Calu3 (cell line): ENCODE data around the gene SPR. TPM values are rescaled to one million over a fixed set of nuclear protein-coding genes. Genes with fewer than 3 reads are reported as not detected.

Experiments used
- BruUV-seq: library from RNA; stranded (reverse); fragments of 400-500 nt; replicated peaks from 2 replicates; lab custom pipeline; 2021; lab: Mats Ljungman, UMichigan
- CTCF ChIA-PET: fragments of 300-600 bp; sonication (Branson Sonifier 250); formaldehyde crosslinking; loops from one replicate; lab custom pipeline; 2022; ENCODE audit warnings: antibody characterized with exemption; lab: Charles Lee
- DNase-seq: peaks from one replicate; pipeline ENCODE4 v3.0.0; 2022
- H3K27ac Mint-ChIP-seq: one replicate; pipeline ENCODE4 v1.8.0; 2022; ENCODE audit warnings: mixed read lengths; ENCODE audit not compliant: unreplicated experiment
- H3K27me3 Mint-ChIP-seq: one replicate; pipeline ENCODE4 v1.8.0; 2022; ENCODE audit warnings: mixed read lengths; ENCODE audit not compliant: unreplicated experiment
- H3K36me3 Mint-ChIP-seq: one replicate; pipeline ENCODE4 v1.8.0; 2022; ENCODE audit warnings: mild to moderate bottlenecking, moderate library complexity, mixed read lengths; ENCODE audit not compliant: insufficient read depth, unreplicated experiment
- H3K4me1 Mint-ChIP-seq: one replicate; pipeline ENCODE4 v1.8.0; 2022; ENCODE audit warnings: mild to moderate bottlenecking, low read depth, mixed read lengths; ENCODE audit not compliant: unreplicated experiment
- H3K4me3 Mint-ChIP-seq: one replicate; pipeline ENCODE4 v1.8.0; 2022; ENCODE audit warnings: mild to moderate bottlenecking, low read depth, moderate library complexity, mixed read lengths; ENCODE audit not compliant: unreplicated experiment
- H3K9me3 Mint-ChIP-seq: one replicate; pipeline ENCODE4 v1.8.0; 2022; ENCODE audit warnings: low read depth, mixed read lengths; ENCODE audit not compliant: unreplicated experiment
- intact Hi-C: fragments of 100-400 bp; cut with micrococcal nuclease; formaldehyde crosslinking; loops from one replicate; pipeline ENCODE4 v1.10.0; 2022; ENCODE audit not compliant: unreplicated experiment
- total RNA-seq: library from RNA; stranded (reverse); gene quantifications from 2 replicates; pipeline ENCODE4 v1.2.3, GENCODE V29; 2022
- TF ChIP-seq, protein P1 (sequence below): fragments of 200-600 bp; IDR thresholded peaks from one replicate; pipeline ENCODE4 v1.8.0; 2022; ENCODE audit warnings: antibody characterized with exemption; ENCODE audit not compliant: unreplicated experiment

SPR gene
- total RNA-seq, 1 experiment from 2014 or later: 71.1 TPM

DNA sequence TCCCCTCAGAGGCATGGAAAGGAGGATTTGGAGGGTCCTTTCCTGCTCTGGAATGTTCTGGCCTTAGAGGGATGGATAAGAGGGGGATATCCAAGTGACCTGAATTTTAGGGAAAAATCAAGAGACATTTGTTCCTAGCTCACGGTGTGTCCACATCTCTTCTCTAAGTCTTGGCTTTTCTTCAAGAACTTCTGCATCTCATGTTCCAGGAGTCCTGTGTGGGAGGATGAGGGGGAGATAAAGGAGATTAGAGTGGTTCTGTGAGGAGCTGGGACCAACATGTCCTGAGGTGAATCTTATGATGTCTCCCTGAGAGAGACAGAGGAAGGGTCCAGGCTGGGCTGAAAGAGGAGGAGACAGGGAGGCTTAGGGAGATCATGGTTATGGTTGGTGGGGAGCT is 41.8 kb downstream of the SPR start:
- TF ChIP-seq, protein P1, sequence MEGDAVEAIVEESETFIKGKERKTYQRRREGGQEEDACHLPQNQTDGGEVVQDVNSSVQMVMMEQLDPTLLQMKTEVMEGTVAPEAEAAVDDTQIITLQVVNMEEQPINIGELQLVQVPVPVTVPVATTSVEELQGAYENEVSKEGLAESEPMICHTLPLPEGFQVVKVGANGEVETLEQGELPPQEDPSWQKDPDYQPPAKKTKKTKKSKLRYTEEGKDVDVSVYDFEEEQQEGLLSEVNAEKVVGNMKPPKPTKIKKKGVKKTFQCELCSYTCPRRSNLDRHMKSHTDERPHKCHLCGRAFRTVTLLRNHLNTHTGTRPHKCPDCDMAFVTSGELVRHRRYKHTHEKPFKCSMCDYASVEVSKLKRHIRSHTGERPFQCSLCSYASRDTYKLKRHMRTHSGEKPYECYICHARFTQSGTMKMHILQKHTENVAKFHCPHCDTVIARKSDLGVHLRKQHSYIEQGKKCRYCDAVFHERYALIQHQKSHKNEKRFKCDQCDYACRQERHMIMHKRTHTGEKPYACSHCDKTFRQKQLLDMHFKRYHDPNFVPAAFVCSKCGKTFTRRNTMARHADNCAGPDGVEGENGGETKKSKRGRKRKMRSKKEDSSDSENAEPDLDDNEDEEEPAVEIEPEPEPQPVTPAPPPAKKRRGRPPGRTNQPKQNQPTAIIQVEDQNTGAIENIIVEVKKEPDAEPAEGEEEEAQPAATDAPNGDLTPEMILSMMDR: no peak
- CTCF ChIA-PET: no interaction called here
- H3K4me1 Mint-ChIP-seq: no peaks in the 10 kb centered on the region
- H3K36me3 Mint-ChIP-seq: no peaks in the 10 kb centered on the region
- no TSS peak for BruUV-seq
- H3K27ac Mint-ChIP-seq: no peak overlapping the region
- H3K27me3 Mint-ChIP-seq: peaks cover 5% of the 10 kb centered on the region
- H3K9me3 Mint-ChIP-seq: no peaks in the 10 kb centered on the region
- no peak overlapping the region for H3K4me3 Mint-ChIP-seq
- intact Hi-C loops: no loop called here
- DNase-seq: no peak

DNA sequence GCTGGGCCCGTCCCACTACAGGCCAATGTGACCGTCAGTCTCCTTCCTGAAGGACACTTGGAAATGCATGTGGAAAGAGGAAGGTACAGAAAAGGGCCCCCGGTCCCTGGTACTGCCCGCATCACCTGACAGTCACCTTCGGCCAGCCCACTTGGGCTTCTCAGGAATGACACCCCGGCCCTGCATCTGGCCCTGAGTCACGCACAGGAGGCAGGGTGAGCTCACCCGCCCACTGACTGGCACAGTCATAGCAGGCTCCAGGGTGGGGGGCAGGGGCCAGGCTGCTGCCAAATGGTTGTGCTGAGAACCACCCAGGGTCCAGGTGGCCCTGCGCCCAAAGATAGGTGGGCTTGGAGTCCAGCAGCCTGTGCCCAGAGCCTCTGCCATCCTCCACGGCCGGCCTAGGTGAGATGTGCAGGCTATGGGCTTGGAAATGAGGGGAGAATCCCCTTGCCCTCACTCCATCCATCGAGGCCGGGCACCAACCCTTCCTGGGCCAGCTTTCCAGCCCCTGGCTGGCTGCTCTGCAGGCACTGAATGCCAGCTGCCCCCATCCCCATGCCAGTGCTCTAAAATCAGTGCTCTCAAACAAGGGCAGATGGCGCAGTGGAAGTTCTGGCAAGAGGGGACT is 44.2 kb downstream of the SPR start:
- CTCF ChIA-PET: no interaction called here
- BruUV-seq: no TSS peak

DNA sequence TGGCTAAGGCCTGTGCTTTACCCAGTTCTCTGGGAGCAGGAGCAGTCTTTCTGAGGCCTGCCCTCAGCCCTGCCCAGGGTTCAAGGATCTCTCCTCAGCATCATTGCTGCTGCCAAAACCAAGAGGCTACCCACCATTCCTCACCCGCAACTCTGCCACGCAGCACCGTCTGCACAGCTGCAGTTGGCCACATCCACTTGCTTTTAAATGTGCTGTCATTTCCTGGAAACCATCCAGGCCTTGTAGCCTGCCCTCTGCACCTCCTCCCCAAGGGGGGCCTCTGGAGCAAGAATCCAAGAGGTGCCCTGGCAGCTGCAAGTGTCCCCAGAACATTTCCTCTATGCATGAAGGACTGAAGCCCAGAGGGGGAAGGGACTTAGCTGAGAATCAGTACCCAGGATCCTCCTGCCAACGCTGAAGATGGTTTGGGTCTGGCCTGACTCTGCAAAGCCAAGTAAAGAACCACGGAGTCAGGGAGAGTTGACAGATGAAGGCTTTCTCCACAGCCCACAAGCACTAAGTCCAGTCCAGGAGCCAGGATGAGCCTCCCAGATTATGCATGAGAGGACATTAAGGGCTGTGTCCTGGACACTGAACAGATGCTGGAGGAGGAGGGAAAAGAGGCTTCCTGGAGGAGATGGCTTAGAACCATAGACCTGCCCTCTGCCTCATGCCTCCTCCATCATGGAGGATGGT is 45.0 kb downstream of the SPR start:
- Mint-ChIP-seq H3K4me3 (no peak overlapping the region), H3K36me3 (no peaks in the 10 kb centered on the region), H3K27ac (no peak overlapping the region), H3K4me1 (no peaks in the 10 kb centered on the region), H3K27me3 (peaks cover 22% of the 10 kb centered on the region), H3K9me3 (no peaks in the 10 kb centered on the region)
- intact Hi-C loops: no loop called here
- CTCF ChIA-PET: no interaction called here
- no TSS peak for BruUV-seq
- no peak for DNase-seq
- TF ChIP-seq, protein P1: no peak

More for the DNA sequence above, 44.2 kb downstream of the SPR start:
- no peak overlapping the region for H3K4me3 Mint-ChIP-seq
- TF ChIP-seq, protein P1: no peak
- peaks cover 21% of the 10 kb centered on the region for H3K27me3 Mint-ChIP-seq
- H3K27ac Mint-ChIP-seq: no peak overlapping the region
- intact Hi-C loops: no loop called here
- no peaks in the 10 kb centered on the region for H3K4me1 Mint-ChIP-seq
- no peaks in the 10 kb centered on the region for H3K36me3 Mint-ChIP-seq
- H3K9me3 Mint-ChIP-seq: no peaks in the 10 kb centered on the region
- DNase-seq: peak; percentile 18

DNA sequence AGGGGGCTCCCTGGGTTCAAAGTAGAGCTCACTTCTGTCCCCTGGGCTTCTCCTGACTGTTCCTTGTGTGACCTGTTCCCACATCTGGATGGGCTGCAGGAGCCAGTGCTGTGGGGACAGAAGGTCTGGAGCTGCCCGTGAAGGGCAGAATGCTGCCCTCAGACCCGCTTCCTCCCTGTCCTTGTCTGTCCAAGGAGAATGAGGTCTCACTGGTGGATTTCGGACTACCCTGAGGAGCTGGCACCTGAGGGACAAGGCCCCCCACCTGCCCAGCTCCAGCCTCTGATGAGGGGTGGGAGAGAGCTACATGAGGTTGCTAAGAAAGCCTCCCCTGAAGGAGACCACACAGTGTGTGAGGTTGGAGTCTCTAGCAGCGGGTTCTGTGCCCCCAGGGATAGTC is 45.6 kb downstream of the SPR start:
- no peak for DNase-seq
- no TSS peak for BruUV-seq
- TF ChIP-seq, protein P1: no peak
- CTCF ChIA-PET: interaction anchor here (0.7 to 0.9 kb wide), 2 partner anchors 40 to 41 kb away, joined by 3 to 5 read pairs; no protein-coding TSS in a partner anchor
- Mint-ChIP-seq H3K27ac (no peak overlapping the region), H3K4me1 (no peaks in the 10 kb centered on the region), H3K9me3 (no peaks in the 10 kb centered on the region), H3K36me3 (peaks cover 1% of the 10 kb centered on the region), H3K4me3 (no peak overlapping the region), H3K27me3 (peaks cover 28% of the 10 kb centered on the region)
- intact Hi-C loops: no loop called here
